Measurements from ENCODE around the gene DNHD1. TPM values are rescaled to one million over a fixed set of nuclear protein-coding genes. Genes with fewer than 3 reads are reported as not detected.

Gene DNHD1
- polyA plus RNA-seq, 3 donors = 7.3 to 13.4 (median 7.3) TPM

- DNase-seq (ENCODE audit: extremely low read depth in 1 of 11, low read depth in 9 of 11, low spot score in 4 of 11) = no peak
Observed at GRCh38 chr11:6616596-6617250, 119.6 kb downstream of the DNHD1 start.

GRCh38 chr11:6617315-6617781 lies 120.3 kb downstream of the DNHD1 start:
- DNase-seq (ENCODE audit: extremely low read depth in 1 of 11, low read depth in 9 of 11, low spot score in 4 of 11) = no peak

GRCh38 chr11:6618117-6619003 lies 121.3 kb downstream of the DNHD1 start:
- DNase-seq (ENCODE audit: extremely low read depth in 1 of 11, low read depth in 9 of 11, low spot score in 4 of 11) = peak in 6 of 11 donors; percentile 60 to 83 (median 74)

- peak; percentile 83 to 95 (median 91) for DNase-seq (ENCODE audit: extremely low read depth in 1 of 11, low read depth in 9 of 11, low spot score in 4 of 11)
Observed at GRCh38 chr11:6619004-6619745, 122.1 kb downstream of the DNHD1 start, which contains the start of gene TPP1. TSS of gene TPP1 (minus strand) at chr11:6619422. CDS start at chr11:6619400, 22 bp downstream.

GRCh38 chr11:6620636-6621035 lies 123.6 kb downstream of the DNHD1 start:
- no peak for DNase-seq (ENCODE audit: extremely low read depth in 1 of 11, low read depth in 9 of 11, low spot score in 4 of 11)

Other genes starting within 250 kb of the DNHD1 start
- under 1 TPM; 0.36 to 0.80 (median 0.61) TPM for gene CCKBR, start 237.4 kb upstream of the DNHD1 start, polyA plus RNA-seq (ENCODE audit: insufficient read length in 3 of 3)
- 10 to 100 TPM; 10.3 to 19.8 (median 17.1) TPM for gene CAVIN3, start 176.8 kb upstream of the DNHD1 start, polyA plus RNA-seq (ENCODE audit: insufficient read length in 3 of 3)
- gene SMPD1, start 106.8 kb upstream of the DNHD1 start, polyA plus RNA-seq (ENCODE audit: insufficient read length in 3 of 3) = 10 to 100 TPM; 27.9 to 35.1 (median 34.3) TPM
- gene APBB1, start 78.2 kb upstream of the DNHD1 start, polyA plus RNA-seq (ENCODE audit: insufficient read length in 3 of 3) = 10 to 100 TPM; 53.4 to 61.1 (median 60.0) TPM
- gene HPX, start 56.3 kb upstream of the DNHD1 start, polyA plus RNA-seq (ENCODE audit: insufficient read length in 3 of 3) = 1 to 10 TPM; 3.2 to 4.8 (median 4.2) TPM
- gene TRIM3, start 23.3 kb upstream of the DNHD1 start, polyA plus RNA-seq (ENCODE audit: insufficient read length in 3 of 3) = 10 to 100 TPM; 17.2 to 28.2 (median 25.1) TPM
- gene ARFIP2, start 15.9 kb upstream of the DNHD1 start, polyA plus RNA-seq (ENCODE audit: insufficient read length in 3 of 3) = 10 to 100 TPM; 65.5 to 74.7 (median 72.5) TPM
- gene TIMM10B, start 15.8 kb upstream of the DNHD1 start, polyA plus RNA-seq (ENCODE audit: insufficient read length in 3 of 3) = 10 to 100 TPM; 36.6 to 42.1 (median 39.4) TPM
- 10 to 100 TPM; 21.0 to 25.8 (median 21.5) TPM for gene RRP8, start 106.3 kb downstream of the DNHD1 start, polyA plus RNA-seq (ENCODE audit: insufficient read length in 3 of 3)
- gene ILK, start 106.5 kb downstream of the DNHD1 start, polyA plus RNA-seq (ENCODE audit: insufficient read length in 3 of 3) = 100 to 1,000 TPM; 137 to 165 (median 154) TPM
- gene TAF10, start 114.9 kb downstream of the DNHD1 start, polyA plus RNA-seq (ENCODE audit: insufficient read length in 3 of 3) = 10 to 100 TPM; 74.3 to 88.5 (median 75.2) TPM
- gene TPP1, start 122.1 kb downstream of the DNHD1 start, polyA plus RNA-seq (ENCODE audit: insufficient read length in 3 of 3) = 100 to 1,000 TPM; 115 to 127 (median 115) TPM
- gene DCHS1, start 158.5 kb downstream of the DNHD1 start, polyA plus RNA-seq (ENCODE audit: insufficient read length in 3 of 3) = 10 to 100 TPM; 29.1 to 43.4 (median 34.7) TPM
- gene MRPL17, start 186.1 kb downstream of the DNHD1 start, polyA plus RNA-seq (ENCODE audit: insufficient read length in 3 of 3) = 10 to 100 TPM; 62.5 to 71.5 (median 69.2) TPM